Peyer's patch (tissue), 4 donors: ENCODE measurements around the gene PTPRK. TPM values are rescaled to one million over a fixed set of nuclear protein-coding genes. Genes with fewer than 3 reads are reported as not detected.
"Not testable (repeated sequence)": the region's sequence is repeated elsewhere in the genome, so short reads cannot be mapped to it uniquely, and the experiment has no call there.

ENCODE experiments used
- DNase-seq, 3 donors: peaks; one replicate each; pipeline ENCODE4 v3.0.0-alpha.2; 2017 to 2019
- H3K27ac ChIP-seq, 4 donors: fragments of 200-600 bp; sonication (generic); one replicate each; pipeline ENCODE4 v1.5.1; 2016 to 2019
- H3K27me3 ChIP-seq, 2 donors: fragments of 200-600 bp; sonication (generic); one replicate each; pipeline ENCODE4 v1.5.1; 2019
- H3K36me3 ChIP-seq, 3 donors: fragments of 200-600 bp; sonication (generic); one replicate each; pipeline ENCODE4 v1.5.1; 2016 to 2019
- H3K4me1 ChIP-seq, 4 donors: fragments of 200-600 bp; sonication (generic); one replicate each; pipeline ENCODE4 v1.5.1; 2016 to 2019
- H3K4me3 ChIP-seq, 4 donors: fragments of 200-600 bp; sonication (generic); 1 replicate in 3 of 4; 2 replicates in 1 of 4; pipeline ENCODE4 v1.5.1; 2016 to 2019; ENCODE audit warnings: mild to moderate bottlenecking in 1 of 4
- H3K9me3 ChIP-seq, 4 donors: fragments of 200-600 bp; sonication (generic); one replicate each; pipeline ENCODE4 v1.5.1; 2016 to 2019; ENCODE audit warnings: mild to moderate bottlenecking in 1 of 4
- CTCF ChIP-seq, 6 experiments: fragments of 450-650 bp in 4 of 6; fragments of 200-600 bp in 2 of 6; sonication (generic) in 1 of 6; IDR thresholded peaks; one replicate each; pipeline ENCODE4 v1.5.1; 2017 to 2019; ENCODE audit warnings: antibody characterized with exemption in 6 of 6, mild to moderate bottlenecking in 3 of 6, moderate library complexity in 1 of 6
- POLR2A ChIP-seq, 2 donors: fragments of 450-650 bp; IDR thresholded peaks; one replicate each; pipeline ENCODE4 v1.5.1; 2017; ENCODE audit warnings: antibody characterized with exemption in 2 of 2, mild to moderate bottlenecking in 2 of 2, moderate library complexity in 2 of 2
- total RNA-seq, 4 donors: library from RNA; depleted of rRNA; stranded (reverse); fragments of >200 nt; gene quantifications; one replicate each; pipeline ENCODE4 v1.1.0, GENCODE V29; 2016

The PTPRK gene
- total RNA-seq, 4 donors from 2014 or later: 109 to 192 (median 153) TPM

- Histone ChIP-seq H3K27ac (no peak overlapping the region), H3K27me3 (no peaks in the 10 kb centered on the region), H3K4me1 (no peaks in the 10 kb centered on the region), H3K36me3 (peaks cover 0 to 9% (median 0%) of the 10 kb centered on the region in 3 donors), H3K9me3 (no peaks in the 10 kb centered on the region), H3K4me3 (no peak overlapping the region)
- DNase-seq: no peak
- no peak for TF ChIP-seq POLR2A (IDR thresholded peaks at IDR 0.05)
- no peak for TF ChIP-seq CTCF (IDR thresholded peaks at IDR 0.05)
Measured at GRCh38 chr6:127997496-127998164, 522.8 kb downstream of the PTPRK start.

- H3K4me1 ChIP-seq: no peaks in the 10 kb centered on the region
- no peak overlapping the region for H3K4me3 ChIP-seq
- no peak for DNase-seq
- H3K36me3 ChIP-seq: peaks cover 0 to 9% (median 0%) of the 10 kb centered on the region in 3 donors
- no peak for TF ChIP-seq POLR2A (IDR thresholded peaks at IDR 0.05)
- H3K9me3 ChIP-seq: no peaks in the 10 kb centered on the region
- no peak overlapping the region for H3K27ac ChIP-seq
- no peaks in the 10 kb centered on the region for H3K27me3 ChIP-seq
Measured at GRCh38 chr6:127996925-127997324, 523.5 kb downstream of the PTPRK start.

- no peak overlapping the region for H3K4me3 ChIP-seq
- no peaks in the 10 kb centered on the region for H3K4me1 ChIP-seq
- DNase-seq: no peak
- no peaks in the 10 kb centered on the region for H3K27me3 ChIP-seq
- no peaks in the 10 kb centered on the region for H3K9me3 ChIP-seq
- no peak overlapping the region for H3K27ac ChIP-seq
- TF ChIP-seq POLR2A (IDR thresholded peaks at IDR 0.05) (no peak), CTCF (IDR thresholded peaks at IDR 0.05) (no peak)
- peaks cover 0 to 5% (median 0%) of the 10 kb centered on the region in 3 donors for H3K36me3 ChIP-seq
Measured at GRCh38 chr6:127992144-127992543, 528.3 kb downstream of the PTPRK start.

- Histone ChIP-seq H3K27ac (no peak overlapping the region), H3K4me1 (no peaks in the 10 kb centered on the region), H3K9me3 (no peaks in the 10 kb centered on the region), H3K4me3 (no peak overlapping the region), H3K27me3 (no peaks in the 10 kb centered on the region), H3K36me3 (peaks cover 0 to 12% (median 0%) of the 10 kb centered on the region in 3 donors)
- TF ChIP-seq CTCF (IDR thresholded peaks at IDR 0.05): no peak
- no peak for TF ChIP-seq POLR2A (IDR thresholded peaks at IDR 0.05)
- no peak for DNase-seq
Measured at GRCh38 chr6:127990074-127990473, 530.3 kb downstream of the PTPRK start.

- Histone ChIP-seq H3K9me3 (no peaks in the 10 kb centered on the region), H3K4me3 (no peak overlapping the region), H3K4me1 (no peaks in the 10 kb centered on the region), H3K27ac (no peak overlapping the region), H3K36me3 (peaks cover 0 to 91% (median 0%) of the 10 kb centered on the region in 3 donors), H3K27me3 (no peaks in the 10 kb centered on the region)
- TF ChIP-seq POLR2A (IDR thresholded peaks at IDR 0.05): no peak
- TF ChIP-seq CTCF (IDR thresholded peaks at IDR 0.05): no peak
- DNase-seq: no peak
Measured at GRCh38 chr6:127980996-127981395, 539.4 kb downstream of the PTPRK start.

- H3K27me3 ChIP-seq, H3K4me1 ChIP-seq, H3K27ac ChIP-seq, H3K4me3 ChIP-seq, H3K9me3 ChIP-seq, DNase-seq: not testable (repeated sequence)
- peaks cover 0 to 73% (median 0%) of the 10 kb centered on the region in 3 donors for H3K36me3 ChIP-seq
Measured at GRCh38 chr6:127978185-127978584, 542.2 kb downstream of the PTPRK start.

- DNase-seq: no peak
- TF ChIP-seq POLR2A (IDR thresholded peaks at IDR 0.05) (no peak), CTCF (IDR thresholded peaks at IDR 0.05) (no peak)
- Histone ChIP-seq H3K9me3 (no peaks in the 10 kb centered on the region), H3K27me3 (no peaks in the 10 kb centered on the region), H3K36me3 (peaks cover 0 to 74% (median 0%) of the 10 kb centered on the region in 3 donors), H3K27ac (no peak overlapping the region), H3K4me1 (no peaks in the 10 kb centered on the region), H3K4me3 (no peak overlapping the region)
Measured at GRCh38 chr6:127976796-127977195, 543.6 kb downstream of the PTPRK start.
